COLO668 (cell line): ENCODE measurements around the gene TRABD2B.

ENCODE experiments used
- DNase-seq: peaks from one replicate; lab custom pipeline; 2025; ENCODE audit not compliant: unreplicated experiment; lab: John Stamatoyannopoulos, UW

TRABD2B gene

DNA sequence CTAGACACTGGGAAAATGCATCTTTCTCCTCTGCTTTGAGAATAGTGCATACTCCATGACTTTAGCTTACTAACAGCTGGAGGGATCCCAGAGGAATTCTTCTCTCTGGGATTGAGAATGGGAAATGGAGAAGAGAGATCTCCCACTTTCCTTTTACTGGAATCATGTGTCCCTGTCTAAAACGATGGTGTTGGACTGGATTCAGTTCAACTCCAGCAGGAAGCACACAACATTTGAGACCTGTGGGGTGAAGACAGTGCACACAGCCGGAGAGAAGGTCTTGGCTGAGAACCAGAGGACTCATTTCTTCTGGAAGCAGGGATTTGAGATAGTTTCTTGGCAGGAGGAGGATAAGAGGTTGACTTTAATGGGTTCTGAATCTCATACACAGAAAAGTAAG, 58.7 kb downstream of the TRABD2B start:
- no peak for DNase-seq

DNA sequence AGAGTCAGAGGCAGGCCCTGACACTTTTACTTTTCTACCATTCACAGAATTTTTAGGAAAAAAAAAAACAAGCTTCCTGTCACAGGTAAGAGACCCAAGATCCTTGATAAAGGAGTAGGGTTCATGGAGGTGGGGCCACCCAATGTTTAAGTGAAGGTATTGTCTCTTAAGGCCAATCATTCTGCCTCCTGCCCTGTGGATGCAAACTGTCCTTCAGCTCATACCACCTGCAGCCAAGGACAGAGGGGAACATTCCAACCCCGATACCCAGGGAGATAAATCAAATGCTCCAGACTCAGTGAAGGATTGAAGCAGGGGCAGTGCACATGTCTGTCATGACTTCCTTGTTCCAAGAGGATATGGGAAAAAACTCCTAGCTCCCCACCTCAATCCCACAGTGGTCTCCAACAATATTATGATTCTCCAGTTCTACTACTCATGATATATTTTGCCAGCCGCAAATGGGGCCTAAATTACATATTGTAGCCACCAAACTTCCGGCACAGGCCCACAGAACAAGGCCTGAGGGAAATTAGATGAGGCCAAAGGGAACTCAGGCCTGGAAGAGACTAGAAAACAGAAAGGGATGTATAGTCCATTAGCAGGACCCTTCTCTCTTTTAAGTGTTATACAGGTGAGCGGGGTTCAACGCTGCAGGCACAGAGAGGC, 59.5 kb downstream of the TRABD2B start:
- no peak for DNase-seq

DNA sequence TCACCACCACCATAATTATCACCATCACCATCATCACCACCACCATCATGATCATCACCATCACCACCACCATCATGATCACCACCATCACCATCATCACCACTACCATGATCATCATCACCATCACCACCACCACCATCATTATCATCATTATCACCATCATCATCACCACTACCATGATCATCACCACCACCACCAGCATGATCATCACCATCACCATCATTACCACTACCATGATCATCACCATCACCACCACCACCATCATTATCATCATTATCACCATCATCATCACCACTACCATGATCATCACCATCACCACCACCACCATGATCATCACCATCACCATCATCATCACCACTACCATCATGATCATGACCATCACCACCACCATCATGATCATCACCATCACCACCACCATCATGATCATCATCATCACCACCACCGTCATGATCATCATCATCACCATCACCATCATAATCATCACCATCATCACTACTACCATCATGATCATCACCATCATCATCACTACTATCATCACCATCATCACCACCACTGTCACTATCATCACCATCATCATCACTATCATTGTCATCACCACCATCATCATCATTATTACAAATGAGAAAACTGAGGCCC, 60.2 kb downstream of the TRABD2B start:
- no peak for DNase-seq

DNA sequence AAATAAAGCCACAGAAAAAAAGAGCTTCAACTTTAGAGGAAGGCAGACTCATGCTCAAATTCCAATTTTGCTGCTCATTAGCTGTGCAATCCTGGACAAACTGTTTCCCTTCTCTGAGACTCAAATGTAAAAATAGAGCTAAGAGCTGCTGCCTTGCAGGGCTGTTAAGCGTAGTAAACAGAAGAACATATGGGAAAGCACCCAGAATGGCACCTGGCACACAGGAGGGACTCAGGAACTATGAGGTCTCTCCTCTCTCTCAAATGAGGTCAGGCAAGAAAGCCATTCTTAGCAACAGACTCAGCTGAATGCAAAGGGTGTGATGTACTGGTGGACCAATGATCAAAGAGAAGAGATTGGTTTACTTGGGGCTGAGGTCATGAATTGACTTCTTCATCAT, 61.3 kb downstream of the TRABD2B start:
- DNase-seq: no peak

DNA sequence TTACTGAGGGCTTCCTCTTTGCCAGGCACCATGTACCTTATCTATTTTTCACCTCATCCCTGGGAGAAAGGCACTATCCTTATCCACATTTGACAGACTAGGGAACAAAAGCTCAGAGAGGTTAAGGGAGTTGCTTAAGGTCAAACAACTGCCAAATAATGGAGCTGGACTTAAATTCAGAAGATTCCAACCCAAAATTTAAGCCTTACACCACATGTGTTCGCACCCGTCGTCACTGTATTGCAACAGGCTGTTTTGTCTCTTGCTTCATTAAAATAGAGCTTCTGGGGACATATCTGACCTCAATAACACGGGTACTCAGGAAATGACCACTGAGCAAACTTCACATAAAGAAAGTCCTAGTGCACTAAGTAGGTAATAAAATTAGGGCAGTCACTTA, 62.0 kb downstream of the TRABD2B start:
- DNase-seq: no peak

DNA sequence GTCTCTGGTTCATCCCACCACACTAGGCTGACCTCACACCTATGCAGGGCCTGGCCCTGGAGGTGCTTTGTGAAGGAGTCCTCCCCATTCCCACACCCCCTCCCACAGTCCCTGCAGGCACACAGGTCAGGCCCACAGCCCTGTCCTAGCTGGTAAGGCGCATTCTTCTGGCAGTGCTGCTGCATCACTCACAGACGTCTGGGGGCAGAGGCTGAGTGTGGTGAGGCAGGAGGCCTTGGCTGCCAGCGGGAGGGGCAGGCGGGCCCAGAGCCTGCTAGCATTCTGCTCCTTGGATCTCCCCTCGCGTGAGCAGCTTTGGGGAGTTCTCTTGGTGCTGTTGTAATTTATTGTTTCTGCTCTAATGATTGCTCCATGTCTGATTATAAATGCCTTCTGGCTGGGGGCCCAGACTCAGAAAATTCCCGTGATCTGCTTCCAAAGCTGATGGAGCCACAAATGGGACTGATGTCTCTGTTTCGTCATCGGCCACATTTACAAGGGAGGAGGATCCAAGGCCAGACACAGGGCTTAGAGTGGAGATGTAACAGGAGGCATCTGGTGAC, 62.9 kb downstream of the TRABD2B start:
- no peak for DNase-seq

DNA sequence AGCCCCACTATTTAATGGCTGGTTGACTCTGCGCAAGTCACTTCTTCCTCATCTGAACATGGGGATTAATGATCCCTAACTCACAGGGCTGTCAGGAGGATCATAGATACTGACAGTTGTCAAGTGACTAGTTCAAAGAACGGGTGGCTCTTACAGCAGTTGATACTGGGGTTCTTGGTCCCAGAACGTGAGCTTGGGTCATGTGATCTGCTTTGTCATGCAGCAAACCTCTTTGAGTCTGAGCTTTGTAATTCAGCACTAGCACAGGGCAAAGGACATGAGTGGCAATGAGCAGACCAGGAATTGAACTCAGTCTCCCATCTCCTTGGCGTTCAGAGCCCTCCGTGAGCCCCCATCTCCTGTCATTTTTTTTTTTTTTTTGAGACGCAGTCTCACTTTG, 64.4 kb downstream of the TRABD2B start:
- no peak for DNase-seq

DNA sequence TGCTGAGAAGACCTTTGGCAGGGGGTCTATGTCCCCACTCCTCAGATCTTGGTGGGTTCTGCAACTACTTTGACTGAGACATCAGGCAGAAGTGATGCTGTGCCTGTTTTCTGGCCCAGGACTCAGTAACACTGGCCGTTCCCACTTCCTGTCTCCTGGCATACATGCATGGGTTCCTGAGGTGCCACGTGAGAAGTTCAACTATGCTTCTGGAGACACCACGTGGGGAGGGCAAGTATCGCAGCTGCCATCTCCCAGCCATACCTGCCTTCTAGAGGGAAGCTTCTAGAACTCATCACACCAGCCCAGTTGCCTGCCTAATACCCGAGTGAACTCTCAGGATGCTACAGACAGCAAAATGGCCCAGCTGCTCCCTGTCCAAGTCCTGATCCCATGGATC, 65.8 kb downstream of the TRABD2B start:
- peak; percentile 65 for DNase-seq

DNA sequence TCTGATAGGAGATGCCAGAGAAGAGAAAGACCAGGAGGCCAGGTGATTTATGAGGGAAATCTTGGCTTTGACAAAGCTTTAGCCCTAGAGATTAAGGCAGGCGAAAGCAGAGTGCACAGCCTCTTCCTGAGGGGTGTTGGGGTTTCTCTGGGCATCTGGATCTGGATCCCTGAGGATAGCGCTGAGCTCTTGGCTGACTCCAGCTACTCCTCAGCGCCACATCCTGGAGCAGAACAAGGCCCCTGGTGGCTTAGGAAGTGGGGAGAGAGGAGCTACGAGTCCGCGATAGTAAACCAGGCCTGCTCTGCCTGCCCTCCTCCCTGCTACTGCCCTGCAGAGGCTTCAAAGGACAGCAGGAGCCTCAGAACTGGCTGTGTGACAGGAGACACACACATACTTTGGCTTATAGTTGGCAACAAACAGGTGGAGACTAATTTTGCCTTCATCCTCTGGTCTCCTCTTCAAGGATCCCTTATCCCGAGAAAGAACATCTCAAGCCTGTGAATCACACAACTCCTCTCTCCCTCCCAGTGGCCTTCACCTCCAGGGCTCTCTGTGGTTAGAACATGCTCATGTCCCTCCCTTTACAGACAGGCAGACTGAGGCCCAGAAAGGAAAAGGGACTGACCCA, 66.9 kb downstream of the TRABD2B start:
- no peak for DNase-seq

DNA sequence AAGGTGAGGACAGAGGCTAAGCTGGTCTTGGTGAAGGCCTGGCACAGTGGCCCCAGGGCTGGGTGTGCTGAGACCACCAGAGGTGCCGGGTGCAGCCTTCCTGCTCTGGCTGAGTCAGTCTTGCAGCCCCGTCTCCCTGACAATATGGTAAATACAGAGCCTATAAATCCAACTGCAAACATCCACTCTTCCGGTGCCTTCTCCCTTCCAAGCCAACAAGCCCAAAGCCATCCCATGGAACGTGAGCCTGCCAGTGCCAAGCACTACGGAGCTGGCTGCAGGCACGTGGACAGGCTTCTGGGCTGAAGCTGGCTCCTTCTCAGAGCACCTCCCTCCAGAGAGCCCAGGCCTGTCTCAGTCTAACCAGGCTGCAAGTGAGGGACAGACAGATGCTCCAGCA, 70.0 kb downstream of the TRABD2B start:
- DNase-seq: peak; percentile 59

DNA sequence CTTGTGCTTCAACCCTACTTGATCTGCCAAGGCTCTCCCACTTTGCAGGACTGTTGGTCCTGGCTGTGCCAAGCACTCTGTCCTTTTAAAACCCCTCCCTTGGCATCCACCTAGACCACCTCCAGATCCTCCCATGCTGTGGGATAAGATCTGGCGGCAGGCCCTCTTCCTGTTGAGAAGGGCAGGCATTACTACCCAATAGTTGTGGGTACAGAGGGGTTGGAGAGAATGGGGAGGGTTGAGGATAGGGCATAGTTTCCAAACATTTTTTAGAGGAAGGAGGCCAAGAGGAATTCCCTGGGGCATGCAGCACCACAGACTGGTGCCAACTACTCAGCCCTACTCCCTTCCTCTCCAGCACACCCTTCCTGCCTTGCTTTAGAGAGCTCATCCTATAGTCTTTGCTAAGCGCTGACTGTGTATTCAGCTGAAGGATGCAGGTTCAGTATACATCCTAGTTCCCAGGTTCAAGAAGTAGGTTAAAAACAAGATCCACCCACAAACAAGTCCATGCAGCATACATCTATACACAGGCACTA, 70.7 kb downstream of the TRABD2B start:
- DNase-seq: no peak

DNA sequence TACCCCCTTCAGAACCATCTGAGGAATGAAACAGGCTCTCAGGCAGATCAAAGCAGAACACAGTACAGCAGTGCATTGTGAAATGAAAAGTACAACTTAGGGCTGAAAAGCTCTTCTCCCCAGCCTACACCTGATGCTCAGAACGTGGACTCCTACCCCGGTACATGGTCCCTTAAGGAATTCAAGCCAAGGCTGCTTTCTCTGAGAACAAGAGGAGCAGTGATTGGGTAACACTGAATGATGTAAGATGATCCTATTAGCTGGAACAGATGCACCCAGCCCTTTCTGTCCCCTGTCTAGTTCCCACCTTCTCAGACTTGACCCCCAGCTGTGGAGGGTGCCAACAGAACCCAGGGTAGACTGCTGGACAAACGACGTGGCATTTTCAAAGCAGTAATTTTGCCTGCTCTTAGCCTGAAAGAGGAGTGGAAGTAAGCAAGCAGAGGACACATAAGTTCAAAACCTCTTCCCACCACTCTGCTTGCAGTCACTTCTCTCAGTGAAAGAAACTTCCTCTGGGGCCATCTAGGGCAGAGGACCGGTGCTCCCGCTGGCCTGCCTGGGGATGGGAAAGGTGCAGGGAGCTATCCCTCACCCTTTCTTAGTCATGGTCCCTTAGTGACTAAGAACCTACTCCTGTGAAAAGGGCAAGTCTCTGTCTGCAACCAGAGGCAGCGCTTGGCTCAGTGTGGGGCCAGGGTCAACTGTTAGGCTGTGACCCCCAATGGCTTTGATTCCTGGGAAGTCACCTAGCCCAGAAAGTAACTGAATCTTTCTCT, 72.7 kb downstream of the TRABD2B start:
- no peak for DNase-seq

DNA sequence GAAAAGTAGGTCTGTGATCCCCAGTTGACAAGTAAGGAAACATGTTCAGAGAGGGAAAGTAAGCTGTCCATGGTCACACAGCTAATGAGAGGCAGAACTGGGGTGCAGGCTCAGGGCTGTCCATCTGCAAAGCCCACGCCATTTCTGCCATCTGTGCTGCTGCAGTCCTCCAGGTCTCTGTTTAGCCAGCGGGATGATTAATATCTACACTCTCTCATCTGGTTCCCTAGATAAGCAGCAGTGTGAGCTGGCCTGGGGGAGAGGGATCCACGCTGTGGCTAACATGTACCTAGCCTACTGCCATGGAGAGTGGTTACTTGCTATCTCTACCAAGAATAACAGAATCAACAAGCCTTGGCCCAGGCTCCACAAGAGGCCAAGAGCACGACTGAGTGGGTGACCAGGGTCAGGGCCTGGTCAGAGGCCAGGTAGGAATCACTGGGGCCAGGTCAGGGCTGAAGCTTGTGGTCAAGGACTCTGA, 75.2 kb downstream of the TRABD2B start:
- DNase-seq: no peak

DNA sequence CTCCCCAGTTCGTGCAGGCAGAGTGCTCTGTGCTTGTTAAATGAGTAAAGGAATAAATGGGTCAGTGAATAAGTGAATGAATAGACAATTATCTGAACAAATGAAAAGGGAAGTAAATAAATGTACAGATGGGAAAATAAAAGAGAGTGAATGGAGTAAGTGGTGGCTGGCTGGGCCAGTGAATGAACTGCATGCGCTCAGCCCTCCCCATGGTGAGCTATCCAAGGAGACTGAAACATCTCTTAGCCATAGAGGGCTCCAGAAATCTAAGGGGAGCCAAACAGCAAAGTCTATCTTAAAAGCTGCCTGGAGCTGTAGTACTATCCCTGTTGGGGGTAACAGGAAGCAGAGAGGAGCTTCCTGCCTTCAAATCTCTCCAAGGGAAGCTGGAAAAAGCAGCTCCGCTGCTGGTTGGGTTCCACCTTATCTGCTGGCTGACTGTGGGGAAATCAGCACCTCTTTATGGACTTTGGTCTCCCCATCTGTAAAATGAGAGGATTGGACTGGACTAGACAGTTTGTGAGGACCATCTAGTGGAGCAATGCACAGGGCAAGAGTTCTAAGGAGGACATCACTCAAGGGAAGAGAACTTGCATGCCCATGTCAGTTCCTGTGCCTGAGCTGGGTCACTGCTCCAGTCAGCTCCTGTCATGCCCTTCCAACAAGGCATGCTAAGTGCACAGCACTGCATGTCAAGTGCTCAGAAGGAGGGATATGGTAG, 77.9 kb downstream of the TRABD2B start:
- no peak for DNase-seq

DNA sequence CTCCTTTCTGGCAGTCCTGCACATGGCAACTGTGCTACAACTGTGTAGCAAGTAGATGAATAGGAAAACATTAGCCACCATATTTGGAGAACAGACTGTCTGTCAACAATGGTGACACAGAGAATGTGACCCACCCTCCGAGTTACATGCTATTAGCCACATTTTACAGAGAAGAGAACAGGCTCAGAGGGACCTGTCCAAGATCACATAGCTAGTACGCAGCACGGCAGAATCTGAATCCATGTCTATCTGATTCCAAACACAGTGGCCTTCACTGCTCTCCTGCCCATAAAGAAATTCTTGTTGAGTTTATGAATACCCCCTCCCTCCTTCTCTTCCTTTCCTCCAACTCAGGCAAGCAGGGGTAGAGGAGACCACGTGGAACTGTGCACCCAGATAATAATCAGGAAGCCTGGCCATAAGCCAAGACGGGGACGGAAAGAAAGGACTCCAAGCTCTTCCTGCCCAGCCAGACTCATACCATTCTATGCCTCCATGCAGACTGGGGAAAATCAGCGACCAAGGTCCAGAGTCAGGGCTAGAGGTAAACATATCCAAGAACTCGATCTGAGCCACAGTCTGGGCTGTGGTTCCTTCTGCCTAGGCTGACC, 78.8 kb downstream of the TRABD2B start:
- no peak for DNase-seq

DNA sequence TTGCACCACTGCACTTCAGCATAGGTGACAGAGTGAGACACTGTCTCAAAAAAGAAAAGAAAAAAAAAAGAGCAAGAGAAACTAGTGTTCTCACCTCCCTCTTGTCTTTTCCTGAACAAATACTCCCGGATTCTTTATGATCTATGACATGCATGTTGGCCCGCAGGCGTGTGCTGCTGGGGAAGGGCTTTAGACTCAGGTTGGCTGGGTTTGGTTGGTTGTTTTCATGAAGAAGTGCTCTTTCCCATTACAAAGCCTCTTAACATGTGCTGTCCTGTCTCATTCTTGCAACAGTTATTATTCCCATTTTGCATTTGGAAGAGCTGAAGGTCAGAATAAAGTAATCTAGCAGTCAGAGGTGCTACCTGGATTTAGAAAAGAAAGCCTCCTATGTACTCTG, 79.5 kb downstream of the TRABD2B start:
- no peak for DNase-seq

DNA sequence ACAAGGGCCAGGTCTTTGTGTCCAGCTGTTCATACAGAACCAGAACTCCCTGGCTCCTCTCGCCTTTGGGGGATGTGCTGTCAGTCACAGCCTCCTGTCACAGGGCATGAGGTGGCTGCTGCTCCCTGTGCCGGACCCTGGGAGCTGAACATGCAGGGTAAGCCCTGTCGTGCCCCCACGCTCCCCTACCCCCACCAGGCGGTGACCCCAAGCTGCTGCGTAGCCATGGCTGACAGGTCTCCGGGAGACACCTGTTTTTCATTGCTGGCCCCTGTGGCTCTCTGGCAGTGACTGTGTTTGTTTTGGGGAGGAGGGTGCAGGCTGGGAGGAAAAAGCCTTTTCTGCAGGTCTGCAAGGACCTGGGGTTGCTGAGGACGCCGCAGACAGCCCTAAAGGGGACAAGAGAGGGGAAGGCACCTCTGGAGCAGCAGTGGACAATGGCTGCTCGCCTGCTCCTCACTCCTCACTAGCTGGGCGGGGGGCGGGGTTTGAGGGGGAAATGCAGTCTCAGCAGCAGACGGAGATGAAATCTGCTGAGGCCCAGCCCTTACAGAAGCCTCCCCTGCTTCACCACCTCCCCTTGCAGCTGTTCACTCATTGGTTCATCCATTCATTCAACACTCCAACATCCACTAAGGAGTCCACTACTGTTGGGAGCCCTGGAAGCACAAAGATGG, 81.4 kb downstream of the TRABD2B start:
- no peak for DNase-seq

DNA sequence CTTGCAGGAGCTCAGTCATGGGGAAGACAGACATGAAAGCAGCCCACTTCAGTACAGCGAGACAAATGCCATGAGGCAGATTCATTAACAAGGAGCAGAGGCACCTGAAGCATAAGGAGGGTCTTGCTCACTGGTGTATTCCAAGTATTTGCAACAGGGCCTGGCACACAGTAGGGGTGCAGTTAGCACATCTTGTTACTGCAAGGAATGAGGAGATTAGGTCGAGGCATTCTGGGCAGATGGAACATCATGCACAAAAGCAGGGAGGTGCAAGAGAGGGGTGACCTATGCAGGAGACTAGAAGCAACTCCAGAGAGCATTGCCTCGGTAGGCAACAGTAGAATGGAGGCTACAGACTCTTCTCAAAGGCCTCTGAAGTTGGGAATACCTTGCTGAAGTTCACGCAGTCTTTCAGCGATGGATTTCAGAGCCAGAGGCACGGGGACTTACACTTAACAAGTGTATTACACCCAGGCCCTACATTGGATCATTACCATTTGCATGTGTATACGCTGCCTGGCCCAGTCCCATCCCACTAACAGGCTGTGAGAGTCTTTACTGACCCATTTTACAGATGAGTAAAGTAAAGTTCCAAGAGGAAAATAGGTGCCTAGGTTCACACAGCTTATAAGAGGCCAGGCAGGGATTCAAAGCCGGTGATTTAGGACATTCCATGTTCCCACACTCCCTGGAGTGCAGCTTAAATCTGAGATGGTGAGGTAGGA, 82.1 kb downstream of the TRABD2B start:
- DNase-seq: no peak
